Activated CD8-positive, alpha-beta memory T cell treated with anti-CD3 and anti-CD28 coated beads, Interleukin-2, amount 50 U/mL, for 48 hours (primary cell): ENCODE data around the gene CDH5.

Source experiments
- DNase-seq: peaks from one replicate; pipeline ENCODE4 v3.0.0-alpha.2; 2020

The CDH5 gene

GRCh38 chr16:66419527-66419926, 53.0 kb downstream of the CDH5 start:
- DNase-seq, result peak; percentile 29

- DNase-seq, result no peak
Measured at GRCh38 chr16:66420396-66420795, 53.9 kb downstream of the CDH5 start.

GRCh38 chr16:66421891-66422290, 55.4 kb downstream of the CDH5 start:
- DNase-seq, result no peak

- peak; percentile 8 for DNase-seq
Measured at GRCh38 chr16:66422366-66422765, 55.9 kb downstream of the CDH5 start.

GRCh38 chr16:66423177-66423576, 56.7 kb downstream of the CDH5 start:
- DNase-seq, result no peak

GRCh38 chr16:66425651-66426050, 59.2 kb downstream of the CDH5 start:
- DNase-seq, result peak; percentile 40

- peak; percentile 48 for DNase-seq
Measured at GRCh38 chr16:66426112-66427035, 59.9 kb downstream of the CDH5 start.

GRCh38 chr16:66427036-66427860, 60.8 kb downstream of the CDH5 start, which contains the start of gene BEAN1:
BEAN1 (plus strand) TSS chr16:66427295; CDS start chr16:66437677, 10,382 bp downstream.
- DNase-seq, result peak; percentile 51

GRCh38 chr16:66427871-66428681, 61.6 kb downstream of the CDH5 start:
- DNase-seq, result peak; percentile 54

GRCh38 chr16:66428682-66429251, 62.3 kb downstream of the CDH5 start:
- DNase-seq, result no peak

GRCh38 chr16:66429290-66429962, 62.9 kb downstream of the CDH5 start:
- no peak for DNase-seq

- no peak for DNase-seq
Measured at GRCh38 chr16:66430214-66430613, 63.7 kb downstream of the CDH5 start.

GRCh38 chr16:66431760-66432159, 65.3 kb downstream of the CDH5 start:
- DNase-seq, result no peak

- DNase-seq, result no peak
Measured at GRCh38 chr16:66432429-66432828, 65.9 kb downstream of the CDH5 start.

GRCh38 chr16:66434619-66435430, 68.3 kb downstream of the CDH5 start:
- DNase-seq, result no peak

- no peak for DNase-seq
Measured at GRCh38 chr16:66435896-66436295, 69.4 kb downstream of the CDH5 start.

GRCh38 chr16:66437391-66437945, 71.0 kb downstream of the CDH5 start:
- no peak for DNase-seq

GRCh38 chr16:66438536-66438935, 72.0 kb downstream of the CDH5 start:
- no peak for DNase-seq

- no peak for DNase-seq
Measured at GRCh38 chr16:66439051-66439730, 72.7 kb downstream of the CDH5 start.

GRCh38 chr16:66440271-66440802, 73.8 kb downstream of the CDH5 start:
- DNase-seq, result no peak
